Gastroesophageal sphincter (tissue), 4 donors: ENCODE results near the gene HSBP1L1. TPM values are rescaled to one million over a fixed set of nuclear protein-coding genes. Genes with fewer than 3 reads are reported as not detected.

ENCODE experiments used
- ATAC-seq: fragments of 150-250 bp; one replicate; pipeline ENCODE4 v1.9.1; 2016; ENCODE audit warnings: mild to moderate bottlenecking, moderate library complexity
- H3K27ac ChIP-seq, 4 donors: fragments of 200-600 bp; sonication (generic) in 3 of 4; 1 replicate in 3 of 4; 2 replicates in 1 of 4; pipeline ENCODE4 v1.5.1; 2016 to 2019
- H3K27me3 ChIP-seq: fragments of 200-600 bp; sonication (generic); one replicate; pipeline ENCODE4 v1.5.1; 2019
- H3K36me3 ChIP-seq, 2 donors: fragments of 200-600 bp; sonication (generic); one replicate each; pipeline ENCODE4 v1.5.1; 2019; ENCODE audit warnings: control low read depth in 1 of 2
- H3K4me1 ChIP-seq, 3 donors: fragments of 200-600 bp; sonication (generic); 1 replicate in 2 of 3; 2 replicates in 1 of 3; pipeline ENCODE4 v1.5.1; 2016 to 2019; ENCODE audit warnings: control low read depth in 2 of 3
- H3K4me3 ChIP-seq, 2 donors: fragments of 200-600 bp; sonication (generic); one replicate each; pipeline ENCODE4 v1.5.1; 2019; ENCODE audit warnings: mild to moderate bottlenecking in 1 of 2, moderate library complexity in 1 of 2
- H3K9me3 ChIP-seq, 3 donors: fragments of 200-600 bp; sonication (generic); one replicate each; pipeline ENCODE4 v1.5.1; 2017 to 2019; ENCODE audit warnings: control low read depth in 2 of 3
- EP300 ChIP-seq: sonication (generic); formaldehyde crosslinking; IDR thresholded peaks from one replicate; pipeline ENCODE4 v1.6.1; 2017; ENCODE audit warnings: antibody characterized with exemption, mild to moderate bottlenecking
- POLR2A ChIP-seq, 2 donors: fragments of 450-650 bp; IDR thresholded peaks; one replicate each; pipeline ENCODE4 v1.6.1; 2017; ENCODE audit warnings: antibody characterized with exemption in 2 of 2, mild to moderate bottlenecking in 2 of 2, moderate library complexity in 1 of 2
- POLR2AphosphoS5 ChIP-seq: sonication (generic); formaldehyde crosslinking; IDR thresholded peaks from one replicate; pipeline ENCODE4 v1.6.1; 2017; ENCODE audit warnings: antibody characterized with exemption
- WGBS, 2 donors: methylation state at CpG; one replicate each; pipeline ENCODE4 v1.1.5; 2018; ENCODE audit warnings: low coverage in 1 of 2; 5-methylcytosine and 5-hydroxymethylcytosine counted together
- total RNA-seq, 4 donors: library from RNA; depleted of rRNA; stranded (reverse); fragments of >200 nt; gene quantifications; one replicate each; pipeline ENCODE4 v1.1.0, GENCODE V29; 2016
- TF ChIP-seq, protein P1 (sequence below), 4 experiments: fragments of 200-600 bp in 2 of 4; fragments of 450-650 bp in 2 of 4; sonication (generic) in 1 of 4; IDR thresholded peaks; one replicate each; pipeline ENCODE4 v1.5.1; 2017 to 2019; ENCODE audit warnings: antibody characterized with exemption in 4 of 4, mild to moderate bottlenecking in 2 of 4, moderate library complexity in 2 of 4

HSBP1L1 gene
- total RNA-seq, 4 donors from 2014 or later: 3.2 to 23.8 (median 12.4) TPM

DNA sequence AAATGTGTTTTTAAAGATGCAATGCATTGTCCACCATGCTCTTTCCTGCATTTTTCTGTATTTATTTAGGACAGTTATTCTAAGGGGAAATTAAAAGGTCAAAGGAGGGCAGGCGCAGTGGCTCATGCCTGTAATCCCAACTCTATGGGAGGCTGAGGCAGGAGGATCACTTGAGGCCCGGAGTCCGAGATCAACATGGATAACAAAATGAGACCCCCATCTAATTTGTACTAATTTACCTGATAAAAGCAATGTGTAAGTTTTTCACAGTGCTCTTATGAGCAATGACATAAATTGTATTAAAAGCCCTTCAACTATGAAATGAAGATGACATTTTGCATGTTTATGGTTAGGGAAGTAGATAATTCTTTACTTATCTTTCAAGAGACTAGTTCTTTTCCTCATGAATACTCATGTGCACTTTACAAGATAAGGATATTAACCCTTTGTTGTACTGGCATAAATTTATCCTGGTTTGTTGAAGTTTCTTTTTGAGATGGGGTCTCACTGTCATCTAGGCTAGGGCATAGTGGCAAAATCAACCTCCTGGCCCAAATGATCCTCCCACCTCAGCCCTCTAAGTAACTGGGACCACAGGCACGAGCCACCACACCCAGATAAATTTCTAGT, 9.7 kb downstream of the HSBP1L1 start:
- no peak for ATAC-seq
- WGBS, 2 donors: 83 to 90% methylated on average over 4 of the region's 4 CpGs
- no peak overlapping the region for H3K27ac ChIP-seq
- no peak overlapping the region for H3K4me3 ChIP-seq
- H3K27me3 ChIP-seq: no peaks in the 10 kb centered on the region
- peaks cover 0 to 68% of the 10 kb centered on the region in 2 donors for H3K36me3 ChIP-seq
- H3K4me1 ChIP-seq: peaks cover 0 to under 1% (median 0%) of the 10 kb centered on the region in 3 donors
- no peaks in the 10 kb centered on the region for H3K9me3 ChIP-seq
- TF ChIP-seq, protein P1, sequence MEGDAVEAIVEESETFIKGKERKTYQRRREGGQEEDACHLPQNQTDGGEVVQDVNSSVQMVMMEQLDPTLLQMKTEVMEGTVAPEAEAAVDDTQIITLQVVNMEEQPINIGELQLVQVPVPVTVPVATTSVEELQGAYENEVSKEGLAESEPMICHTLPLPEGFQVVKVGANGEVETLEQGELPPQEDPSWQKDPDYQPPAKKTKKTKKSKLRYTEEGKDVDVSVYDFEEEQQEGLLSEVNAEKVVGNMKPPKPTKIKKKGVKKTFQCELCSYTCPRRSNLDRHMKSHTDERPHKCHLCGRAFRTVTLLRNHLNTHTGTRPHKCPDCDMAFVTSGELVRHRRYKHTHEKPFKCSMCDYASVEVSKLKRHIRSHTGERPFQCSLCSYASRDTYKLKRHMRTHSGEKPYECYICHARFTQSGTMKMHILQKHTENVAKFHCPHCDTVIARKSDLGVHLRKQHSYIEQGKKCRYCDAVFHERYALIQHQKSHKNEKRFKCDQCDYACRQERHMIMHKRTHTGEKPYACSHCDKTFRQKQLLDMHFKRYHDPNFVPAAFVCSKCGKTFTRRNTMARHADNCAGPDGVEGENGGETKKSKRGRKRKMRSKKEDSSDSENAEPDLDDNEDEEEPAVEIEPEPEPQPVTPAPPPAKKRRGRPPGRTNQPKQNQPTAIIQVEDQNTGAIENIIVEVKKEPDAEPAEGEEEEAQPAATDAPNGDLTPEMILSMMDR (IDR thresholded peaks at IDR 0.05): no peak
- TF ChIP-seq POLR2A (IDR thresholded peaks at IDR 0.05): no peak
- no peak for TF ChIP-seq EP300
- TF ChIP-seq POLR2AphosphoS5: no peak

DNA sequence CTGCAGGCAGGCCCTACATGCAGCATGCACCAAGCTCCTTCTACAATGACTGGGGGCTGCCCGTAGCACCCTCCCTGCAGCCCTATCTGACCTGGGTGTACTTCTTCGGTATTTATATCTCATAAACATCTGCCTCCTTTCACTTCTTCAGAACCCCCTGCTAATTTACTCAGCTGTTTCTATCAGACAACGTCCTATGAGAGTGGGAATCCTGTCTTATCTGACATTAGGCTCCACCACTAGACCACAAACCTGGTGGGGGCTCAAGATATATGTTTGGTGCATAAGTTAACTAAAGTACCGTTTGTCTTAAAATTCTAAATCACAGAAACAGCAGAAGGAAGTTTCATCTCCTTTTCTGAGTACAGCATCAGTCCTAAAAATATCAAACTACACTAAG, 10.6 kb downstream of the HSBP1L1 start:
- ATAC-seq: no peak
- Histone ChIP-seq H3K9me3 (no peaks in the 10 kb centered on the region), H3K27ac (no peak overlapping the region), H3K4me1 (peaks cover 0 to 10% (median 0%) of the 10 kb centered on the region in 3 donors), H3K36me3 (peaks cover 0 to 63% of the 10 kb centered on the region in 2 donors), H3K27me3 (no peaks in the 10 kb centered on the region), H3K4me3 (no peak overlapping the region)
- 88 to 89% methylated on average over 4 of the region's 4 CpGs for WGBS, 2 donors
- no peak for TF ChIP-seq POLR2A (IDR thresholded peaks at IDR 0.05)
- TF ChIP-seq, protein P1 (IDR thresholded peaks at IDR 0.05): no peak
- TF ChIP-seq POLR2AphosphoS5: no peak
- no peak for TF ChIP-seq EP300

DNA sequence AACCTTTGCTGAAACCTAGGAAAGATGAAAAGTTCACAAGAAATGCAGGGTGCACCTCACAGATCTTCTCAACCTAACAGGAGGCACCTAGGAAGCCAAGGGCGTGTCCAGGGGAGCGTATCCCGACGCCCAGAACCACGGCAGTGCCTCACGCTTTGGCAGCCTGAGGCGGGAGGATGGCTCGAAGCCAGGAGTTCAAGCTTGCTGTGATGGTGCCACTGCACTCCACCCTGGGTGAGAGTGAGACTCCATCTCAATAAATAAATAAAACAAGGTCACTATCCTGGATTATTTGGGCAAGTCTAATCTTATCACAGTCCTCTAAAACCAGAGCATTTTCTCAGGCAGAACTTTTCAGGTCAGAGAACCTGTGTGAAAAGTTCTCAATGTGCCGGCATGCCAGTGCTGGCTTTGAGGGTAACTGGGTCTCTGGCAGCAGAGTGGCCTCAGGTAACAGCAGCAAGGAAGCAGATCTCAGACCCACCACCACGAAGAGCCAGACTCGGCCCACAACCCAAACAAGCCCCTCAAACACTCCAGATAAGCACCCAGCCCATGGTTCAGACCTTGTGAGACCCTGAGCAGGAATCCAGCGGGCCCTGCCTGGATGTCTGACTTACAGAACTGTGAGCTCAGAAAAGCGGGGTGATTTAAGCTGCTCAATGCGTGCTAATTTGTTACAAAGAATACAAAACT, 11.7 kb downstream of the HSBP1L1 start:
- no peaks in the 10 kb centered on the region for H3K9me3 ChIP-seq
- ATAC-seq: no peak
- peaks cover 0 to 52% of the 10 kb centered on the region in 2 donors for H3K36me3 ChIP-seq
- H3K27ac ChIP-seq: no peak overlapping the region
- peaks cover 0 to 10% (median 0%) of the 10 kb centered on the region in 3 donors for H3K4me1 ChIP-seq
- 74 to 82% methylated on average over 6 to 10 of the region's 14 CpGs for WGBS, 2 donors
- TF ChIP-seq POLR2AphosphoS5: no peak
- TF ChIP-seq, protein P1 (IDR thresholded peaks at IDR 0.05): no peak
- TF ChIP-seq EP300: no peak
- TF ChIP-seq POLR2A (IDR thresholded peaks at IDR 0.05): no peak
- no peak overlapping the region for H3K4me3 ChIP-seq
- H3K27me3 ChIP-seq: no peaks in the 10 kb centered on the region

DNA sequence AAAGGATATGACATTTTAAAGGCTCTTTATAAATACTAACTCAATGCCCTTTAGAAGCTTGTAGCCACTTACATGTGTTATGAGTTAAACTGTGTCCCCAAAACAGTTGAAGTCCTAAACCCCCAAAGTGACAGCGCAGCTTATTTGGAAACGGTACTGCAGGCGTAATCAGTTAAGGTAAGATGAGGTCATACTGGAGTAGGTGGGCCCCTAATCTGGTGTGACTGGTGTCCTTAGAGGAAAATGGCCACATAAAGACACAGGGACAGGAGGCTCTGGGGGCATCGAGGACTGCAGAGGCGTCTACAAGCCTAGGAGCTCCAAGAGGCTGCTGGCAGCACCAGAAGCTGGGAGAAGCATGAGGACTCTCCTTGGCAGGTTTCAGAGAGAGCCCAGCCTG, 15.4 kb downstream of the HSBP1L1 start:
- ATAC-seq: no peak
- Histone ChIP-seq H3K4me3 (no peak overlapping the region), H3K36me3 (peaks cover 0 to 28% of the 10 kb centered on the region in 2 donors), H3K27me3 (no peaks in the 10 kb centered on the region), H3K27ac (no peak overlapping the region), H3K9me3 (no peaks in the 10 kb centered on the region), H3K4me1 (peaks cover 0 to 28% (median 3%) of the 10 kb centered on the region in 3 donors)
- TF ChIP-seq EP300 (no peak), POLR2AphosphoS5 (no peak), POLR2A (IDR thresholded peaks at IDR 0.05) (no peak)
- TF ChIP-seq, protein P1 (IDR thresholded peaks at IDR 0.05): no peak
- 88 to 92% methylated on average over 4 of the region's 5 CpGs for WGBS, 2 donors
